NK-92 (cell line): ENCODE data around the gene TRPC4AP.

Experiments used
- DNase-seq: peaks from one replicate; lab custom pipeline; 2025; ENCODE audit not compliant: unreplicated experiment; lab: John Stamatoyannopoulos, UW

The TRPC4AP gene

DNA sequence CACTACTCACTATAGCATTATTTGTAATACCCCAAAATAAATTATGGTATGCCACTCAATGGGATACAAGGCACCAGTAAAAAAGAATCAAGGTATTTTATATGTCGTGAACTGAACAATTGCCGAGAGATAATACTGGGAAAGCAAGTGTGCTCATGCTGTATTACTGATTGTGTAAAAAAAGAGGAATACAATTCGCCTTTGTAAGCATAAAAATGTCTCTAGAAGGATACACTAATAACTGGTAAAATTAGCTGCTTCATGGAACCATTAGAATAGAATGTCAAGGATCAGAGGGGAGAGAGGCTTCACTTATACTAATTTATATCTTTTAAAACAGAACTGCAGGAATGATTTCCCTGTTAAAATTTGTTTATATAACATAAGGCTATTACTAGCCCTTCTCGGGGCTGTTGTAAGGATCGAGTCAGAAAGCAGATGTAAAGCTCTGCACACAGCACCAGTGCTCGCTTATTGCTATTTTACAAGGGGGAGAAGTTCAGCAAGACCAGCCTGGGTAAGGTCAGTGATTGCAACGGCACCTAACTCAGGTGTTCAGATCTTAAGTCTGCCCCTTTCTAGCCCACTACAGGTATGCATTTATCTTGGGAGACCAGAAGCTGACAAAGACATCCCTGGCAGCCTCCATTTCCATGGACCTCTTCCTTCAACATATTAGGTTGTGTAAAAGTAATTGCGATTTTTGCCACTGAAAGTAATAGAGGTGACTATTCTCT lies 75.3 kb downstream of the TRPC4AP start:
- DNase-seq: no peak

DNA sequence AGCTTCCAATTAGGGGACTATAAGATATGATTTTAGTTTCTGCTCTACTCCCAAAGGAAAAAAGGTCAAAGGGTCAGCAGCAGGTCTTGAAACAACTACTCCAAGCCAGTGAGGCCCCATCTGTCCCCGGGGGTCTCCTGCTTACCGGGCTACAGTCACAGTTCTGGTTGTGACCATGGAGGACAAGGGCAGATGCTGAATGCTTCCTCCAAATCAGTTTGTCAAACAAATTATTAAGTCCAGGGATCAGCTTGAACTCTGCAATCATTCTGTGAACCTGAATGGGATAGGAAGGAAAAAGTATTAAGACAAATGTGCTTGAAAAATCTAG lies 76.8 kb downstream of the TRPC4AP start:
- no peak for DNase-seq

DNA sequence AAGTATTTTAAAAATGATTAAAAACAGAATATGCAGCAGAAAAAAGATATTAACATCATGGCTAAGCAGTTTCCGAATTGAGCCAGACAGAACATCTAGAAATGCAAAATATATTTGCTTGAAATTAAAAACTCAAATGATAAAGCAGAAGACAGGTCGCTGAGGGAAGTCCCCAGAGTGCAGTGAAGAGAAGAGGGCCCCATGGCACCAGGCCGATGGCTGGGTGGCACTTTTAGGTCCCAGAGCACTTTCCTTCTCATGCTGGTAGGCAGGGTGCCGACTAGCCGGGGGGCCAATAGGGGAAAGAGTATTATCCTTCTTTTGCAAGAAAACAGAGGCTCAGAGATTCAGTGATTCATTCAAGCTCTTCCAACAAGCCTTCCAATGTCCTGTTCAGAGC lies 78.1 kb downstream of the TRPC4AP start:
- DNase-seq: no peak

DNA sequence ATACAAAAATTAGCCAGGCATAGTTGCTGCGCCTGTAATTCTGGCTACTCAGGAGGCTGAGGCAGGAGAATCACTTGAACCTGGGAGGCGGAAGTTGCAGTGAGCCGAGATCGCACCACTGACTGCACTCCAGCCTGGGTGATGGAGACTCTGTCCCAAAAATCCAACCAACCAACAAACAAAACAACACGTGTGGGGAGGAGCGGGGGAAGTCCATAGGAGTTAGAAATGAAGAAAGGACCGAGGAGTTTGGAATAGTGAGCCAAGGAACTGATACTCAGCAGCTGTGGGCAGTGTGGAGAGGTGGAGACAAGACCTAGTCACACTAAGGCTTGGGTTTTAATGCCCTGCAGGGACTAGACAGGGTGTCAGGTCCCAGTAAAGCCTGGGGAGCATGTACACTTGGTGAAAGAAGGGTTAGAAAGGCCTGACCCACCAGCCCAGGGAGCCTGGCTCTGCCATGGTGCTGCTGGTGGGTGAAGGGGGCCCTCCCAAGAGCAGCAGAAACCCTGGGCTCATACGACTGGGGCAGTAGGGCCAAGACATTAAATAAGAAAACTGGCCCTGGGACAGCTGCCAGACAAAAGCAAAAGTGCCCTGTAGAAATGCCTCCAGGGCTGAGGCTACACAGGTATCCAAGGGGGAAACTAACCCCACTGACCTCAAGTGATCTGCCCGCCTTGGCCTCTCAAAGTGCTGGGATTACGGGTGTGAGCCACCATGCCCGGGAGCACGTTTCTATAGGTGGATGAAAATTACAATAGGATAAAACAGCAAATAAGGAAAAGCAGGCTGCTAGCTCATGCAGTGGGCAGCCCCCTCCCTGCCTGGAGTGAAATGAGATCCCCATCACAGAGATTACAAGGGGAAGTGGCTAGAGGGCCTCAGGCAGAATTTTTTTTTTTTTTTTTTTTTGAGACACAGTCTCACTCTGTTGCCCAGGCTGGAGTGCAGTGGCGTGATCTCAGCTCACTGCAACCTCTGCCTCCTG lies 78.9 kb downstream of the TRPC4AP start:
- DNase-seq: no peak

DNA sequence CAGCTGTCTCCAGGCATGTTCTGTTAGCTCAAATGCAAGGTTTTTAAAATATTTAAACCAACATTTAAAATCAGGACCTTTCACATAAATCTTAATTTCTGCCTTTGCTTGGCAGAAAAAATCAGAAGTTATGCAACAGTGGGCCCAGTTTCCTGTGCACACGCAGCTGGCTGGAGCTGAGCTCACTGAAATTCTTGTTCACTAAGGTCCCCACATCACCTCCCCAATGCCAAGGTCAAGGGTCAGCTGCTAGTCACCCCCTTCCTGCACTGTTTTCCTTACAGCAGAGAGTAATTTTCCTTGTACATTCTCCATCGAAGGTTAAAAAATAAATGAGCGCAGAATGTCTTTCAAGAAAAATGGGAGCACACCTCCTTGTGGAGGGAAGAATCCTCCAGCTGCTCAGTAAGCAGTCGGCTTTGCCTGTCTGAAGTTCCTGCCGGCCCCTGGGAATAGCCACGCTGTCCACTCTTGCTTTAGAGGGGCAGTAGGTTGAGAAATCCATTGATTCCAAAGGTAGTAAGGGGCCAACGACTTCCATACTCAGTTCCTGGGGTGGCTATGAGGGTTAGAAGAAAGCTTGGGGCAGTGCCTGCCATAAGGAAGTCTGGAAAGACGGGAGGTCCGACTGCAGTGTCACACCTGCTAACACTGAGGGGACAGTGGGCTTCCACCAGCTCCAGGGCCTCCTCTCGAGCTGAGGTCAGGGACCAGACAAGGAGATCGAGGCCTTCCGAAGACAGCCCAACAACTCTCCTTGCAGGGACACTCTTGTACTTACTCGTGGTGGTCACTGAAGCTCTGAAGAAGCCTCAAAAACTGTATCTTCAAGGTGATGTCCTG lies 80.2 kb downstream of the TRPC4AP start:
- no peak for DNase-seq

DNA sequence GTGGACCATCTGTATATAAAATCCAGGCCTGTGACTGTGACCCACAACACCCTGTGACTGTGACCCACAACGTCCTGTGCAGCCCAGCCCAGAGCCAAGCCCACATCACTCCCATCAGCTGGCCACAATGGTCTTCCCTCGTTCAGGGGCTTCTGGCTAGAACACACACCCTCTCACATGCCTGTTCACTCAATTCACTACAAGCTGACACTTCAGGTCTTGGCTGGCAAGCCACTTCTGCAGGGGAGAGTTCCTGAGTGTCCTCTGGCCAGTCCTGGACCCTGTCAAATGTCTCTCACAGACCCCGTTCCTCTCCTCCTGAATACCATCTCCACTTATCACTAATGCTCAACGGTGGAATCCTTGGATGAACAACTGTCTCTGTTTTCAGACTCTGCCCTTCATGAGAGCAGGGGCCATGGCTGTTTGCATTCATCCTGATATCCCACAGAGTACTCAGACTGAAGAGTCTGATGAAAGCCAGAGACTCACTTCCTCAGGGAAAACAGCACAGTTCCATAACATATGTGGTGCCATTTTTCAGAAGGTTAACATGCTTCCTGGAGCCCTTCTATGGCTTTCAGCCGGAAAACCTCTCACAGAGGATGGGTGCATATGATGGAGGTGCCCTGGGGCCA lies 80.9 kb downstream of the TRPC4AP start:
- no peak for DNase-seq

DNA sequence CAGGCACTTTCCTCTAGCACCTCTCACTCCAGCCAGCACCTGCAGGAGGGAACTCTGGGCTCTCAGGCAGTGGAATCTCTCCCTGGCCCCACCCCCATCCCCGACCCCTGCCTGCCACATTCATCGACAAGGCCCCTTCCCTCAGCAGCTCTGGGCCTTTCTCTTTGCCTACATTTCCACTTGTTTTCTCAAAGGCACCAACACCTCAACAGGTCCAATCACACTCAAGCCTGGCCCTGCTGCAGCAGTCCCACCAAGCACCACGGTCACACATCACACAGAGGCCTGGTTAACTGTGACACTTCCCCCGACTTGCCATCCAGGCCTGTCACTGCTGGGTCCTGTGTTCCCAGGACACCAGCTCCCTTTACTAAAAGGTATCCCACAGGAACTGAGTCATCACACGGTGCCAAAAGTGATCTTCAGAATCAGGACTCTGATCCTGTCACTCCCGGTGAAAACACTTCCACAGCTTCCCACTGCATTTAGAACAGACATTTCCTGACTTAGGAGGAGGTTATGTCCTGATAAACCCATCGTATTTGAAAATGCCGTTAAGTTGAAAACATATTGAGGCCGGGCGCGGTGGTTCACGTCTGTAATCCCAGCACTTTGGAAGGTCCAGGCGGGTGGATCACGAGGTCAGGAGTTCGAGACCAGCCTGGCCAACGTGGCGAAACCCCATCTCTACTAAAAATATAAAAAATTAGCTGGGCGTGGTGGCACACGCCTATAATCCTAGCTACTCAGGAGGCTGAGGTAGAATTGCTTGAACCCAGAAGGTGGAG lies 82.0 kb downstream of the TRPC4AP start:
- DNase-seq: no peak

DNA sequence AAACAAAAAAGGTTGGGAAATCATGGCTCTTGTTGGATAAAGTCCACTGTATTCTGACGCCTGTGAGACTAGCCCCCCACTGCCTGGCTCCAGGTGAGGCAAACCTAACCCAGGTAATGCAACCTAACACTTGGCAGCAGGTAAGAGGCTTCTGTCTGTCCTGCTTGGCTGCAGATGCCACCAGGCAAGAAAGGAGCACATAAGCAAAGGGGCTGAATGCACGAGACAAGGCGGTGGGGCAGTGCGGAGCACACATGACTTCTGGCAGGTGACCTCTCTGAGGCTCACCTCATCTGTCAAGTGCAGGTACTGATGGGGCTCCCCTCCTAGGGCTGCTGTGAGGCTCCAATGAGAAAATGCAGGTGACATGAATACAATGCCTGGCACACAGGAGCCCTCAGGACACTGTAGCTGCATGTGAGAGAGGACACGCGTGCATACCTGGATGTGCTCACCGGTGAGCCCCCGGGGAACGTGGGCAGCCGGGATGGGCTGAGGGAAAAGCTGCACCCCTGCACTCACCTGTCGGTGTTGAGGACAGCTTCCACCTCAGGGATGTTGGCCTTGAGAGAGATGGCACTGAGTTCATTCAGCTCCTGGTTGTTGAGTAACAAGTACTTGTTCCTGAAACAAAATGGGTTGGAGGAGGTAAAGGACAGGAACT lies 82.8 kb downstream of the TRPC4AP start:
- DNase-seq: no peak

DNA sequence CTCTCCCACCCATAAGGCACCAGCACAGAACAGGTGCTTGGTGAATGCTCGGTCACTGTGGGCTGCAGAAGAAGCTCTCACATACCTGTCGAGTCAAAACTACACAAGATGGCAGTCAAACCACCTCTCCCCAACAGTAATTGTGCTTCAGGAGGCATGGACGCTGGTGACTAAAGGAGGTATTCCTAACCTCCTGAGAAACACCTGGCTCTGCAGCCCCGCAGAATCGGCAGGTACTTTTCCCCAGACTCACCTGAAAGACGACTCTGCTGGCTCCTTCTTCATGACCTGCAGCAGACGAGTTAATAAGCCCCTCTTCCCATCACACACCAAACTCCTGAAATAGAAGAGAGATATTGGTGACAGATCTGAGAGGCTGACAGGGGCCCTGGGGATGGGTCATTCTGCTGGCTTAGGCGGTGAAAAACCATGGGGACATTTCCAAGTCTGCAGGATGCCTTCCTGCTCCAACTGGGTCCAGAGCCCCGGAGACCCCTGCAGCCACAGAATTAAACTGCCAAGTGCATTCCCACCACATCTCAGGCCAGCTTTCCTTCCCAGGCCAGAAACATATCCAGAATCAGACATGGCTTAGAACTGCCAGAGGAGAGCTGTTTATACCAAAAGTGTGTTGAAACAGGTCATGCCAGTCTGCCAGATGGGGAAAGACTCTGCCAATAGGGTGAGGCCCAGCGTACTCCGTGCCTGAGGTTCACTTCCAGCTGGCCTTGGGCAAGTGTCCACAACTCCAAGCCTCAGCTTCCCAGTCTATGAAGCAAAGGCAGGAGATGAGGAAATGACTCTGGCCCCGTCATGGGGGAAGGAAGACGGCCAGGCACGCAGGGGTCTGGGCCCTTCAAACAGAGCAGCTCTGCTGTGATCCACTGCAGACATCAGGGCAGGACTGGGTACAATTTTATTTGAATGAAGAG lies 83.9 kb downstream of the TRPC4AP start:
- no peak for DNase-seq

DNA sequence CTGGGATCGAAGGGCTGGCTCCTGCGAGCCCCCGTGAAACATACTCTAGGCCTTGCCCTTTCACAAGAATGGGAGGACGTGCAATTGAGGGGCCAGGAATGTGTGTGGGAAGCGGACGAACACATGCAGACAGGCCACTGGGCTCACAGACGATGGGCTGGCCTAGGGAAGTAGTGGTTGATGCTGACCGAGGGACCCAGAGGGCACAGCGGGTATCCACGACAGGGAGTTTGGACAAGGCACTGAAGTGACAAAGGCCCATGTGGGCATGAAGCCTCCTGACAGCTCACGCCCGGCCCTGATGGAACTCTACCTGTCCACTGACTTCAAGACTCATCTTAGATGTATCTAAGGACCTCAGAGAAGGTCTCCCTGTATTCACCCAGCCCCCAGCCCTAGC lies 84.7 kb downstream of the TRPC4AP start:
- DNase-seq: no peak

DNA sequence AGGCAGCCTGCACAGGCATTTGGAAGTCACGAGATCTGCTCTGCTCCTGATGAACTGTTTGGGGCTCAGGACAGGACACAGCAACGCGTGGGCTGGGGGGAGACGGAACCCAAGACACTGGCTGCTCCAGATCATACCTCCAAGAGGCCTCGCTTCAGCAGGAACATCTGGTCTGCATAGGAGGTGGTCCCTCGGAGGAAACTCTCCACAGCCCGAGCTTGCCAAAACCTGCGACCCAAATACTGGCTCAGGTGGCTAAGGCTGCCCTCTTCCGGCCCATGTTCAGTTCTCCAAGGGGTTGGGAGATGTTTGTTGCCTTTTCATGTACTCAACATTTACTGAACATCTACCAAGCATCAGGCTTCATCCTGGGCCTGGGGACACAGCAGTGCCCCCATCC lies 85.2 kb downstream of the TRPC4AP start:
- no peak for DNase-seq

DNA sequence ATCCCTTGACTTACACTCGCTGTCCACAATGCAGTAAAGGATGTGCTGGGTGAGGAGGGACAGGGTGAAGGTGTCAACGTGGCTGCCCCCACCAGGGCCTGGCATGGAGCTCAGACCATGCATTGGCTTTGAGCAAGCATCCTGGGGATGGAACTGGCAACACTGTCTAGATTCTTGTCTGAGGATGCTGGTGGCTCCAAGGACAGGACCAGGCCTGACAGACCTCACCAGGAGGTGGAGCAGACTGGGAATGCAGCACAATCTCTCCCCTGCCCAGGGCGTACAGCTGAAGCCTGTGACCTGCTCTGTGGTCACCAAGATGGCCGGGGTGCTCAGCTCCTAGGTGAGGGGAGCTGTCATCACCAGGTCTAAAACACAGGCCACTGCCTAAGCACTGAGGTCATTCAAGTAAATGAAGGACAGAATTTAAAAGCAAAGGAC lies 86.1 kb downstream of the TRPC4AP start:
- no peak for DNase-seq

DNA sequence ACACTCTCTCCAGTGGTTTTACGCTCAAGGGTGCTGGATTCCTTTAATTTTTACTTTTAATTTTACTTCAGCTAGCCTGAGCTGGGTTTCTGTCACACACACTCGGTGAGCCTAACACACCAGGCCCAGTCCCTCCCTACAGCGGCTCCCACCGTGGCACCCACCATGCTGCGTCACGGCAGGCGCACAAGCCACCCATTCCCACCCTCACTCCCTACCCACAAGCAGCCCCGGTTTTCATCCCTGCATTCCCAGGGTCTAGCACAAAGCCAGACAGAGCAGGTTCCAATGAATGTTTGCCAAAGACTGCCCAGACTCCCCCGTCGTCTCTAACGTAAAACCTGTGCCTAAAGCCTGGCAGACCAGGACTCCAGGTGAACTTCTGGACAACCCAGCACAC lies 86.6 kb downstream of the TRPC4AP start:
- no peak for DNase-seq

DNA sequence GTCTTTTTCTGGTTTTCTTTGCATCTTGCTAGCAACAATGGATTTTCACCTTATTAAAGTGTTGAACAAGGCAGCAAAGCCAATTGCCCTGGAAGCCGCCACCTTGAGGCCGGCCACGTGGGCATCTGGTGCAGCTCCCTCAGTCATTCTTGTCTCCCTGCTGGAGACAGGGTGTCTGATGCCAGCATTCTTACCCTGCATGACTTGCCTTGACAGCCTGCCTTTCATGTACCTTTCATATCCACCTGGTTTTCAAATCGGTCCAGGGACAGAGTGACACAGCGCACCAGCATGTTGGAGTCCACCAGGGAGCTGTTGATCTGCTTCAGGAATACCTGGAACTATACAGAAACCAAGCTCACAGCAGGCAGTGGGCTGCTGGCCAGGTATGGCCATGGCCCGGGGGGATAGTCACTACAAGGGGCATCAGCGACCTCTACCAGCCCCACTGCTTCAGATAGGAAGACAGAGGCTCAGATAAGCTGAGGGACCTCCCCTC lies 87.1 kb downstream of the TRPC4AP start:
- DNase-seq: no peak

DNA sequence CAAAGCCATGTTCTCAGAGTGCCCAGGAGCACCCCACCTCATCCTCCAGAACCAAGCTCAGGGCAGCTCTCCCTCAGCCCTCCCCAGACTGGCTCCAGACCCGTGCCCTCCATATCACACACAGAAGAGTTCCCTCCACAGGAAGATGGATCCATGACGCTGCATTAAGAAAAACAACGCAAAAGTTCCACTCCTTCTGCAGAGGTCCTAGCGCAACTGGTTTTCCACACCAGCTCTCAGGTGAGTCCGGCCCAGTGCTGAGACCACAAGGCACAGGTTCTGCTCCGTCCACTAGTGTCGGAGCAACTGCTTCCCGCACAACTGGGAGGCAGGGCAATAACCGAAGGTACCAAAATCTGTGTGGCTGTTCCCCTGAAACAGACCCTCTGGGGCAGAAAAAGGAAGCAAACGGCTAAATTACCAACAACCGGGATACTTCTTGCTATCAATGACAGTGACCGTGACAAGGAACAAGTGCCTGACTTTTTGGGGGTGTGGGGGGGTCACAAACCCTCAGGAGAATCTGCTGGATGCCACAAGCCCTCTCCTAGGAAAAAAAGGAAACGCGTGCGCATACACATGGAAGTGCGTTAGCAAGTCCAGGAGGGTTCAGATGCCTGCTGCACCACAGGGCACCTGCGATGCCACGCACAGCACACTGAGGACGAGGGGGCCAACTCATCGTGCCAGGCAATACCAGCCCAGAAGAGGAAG lies 87.7 kb downstream of the TRPC4AP start:
- DNase-seq: no peak

DNA sequence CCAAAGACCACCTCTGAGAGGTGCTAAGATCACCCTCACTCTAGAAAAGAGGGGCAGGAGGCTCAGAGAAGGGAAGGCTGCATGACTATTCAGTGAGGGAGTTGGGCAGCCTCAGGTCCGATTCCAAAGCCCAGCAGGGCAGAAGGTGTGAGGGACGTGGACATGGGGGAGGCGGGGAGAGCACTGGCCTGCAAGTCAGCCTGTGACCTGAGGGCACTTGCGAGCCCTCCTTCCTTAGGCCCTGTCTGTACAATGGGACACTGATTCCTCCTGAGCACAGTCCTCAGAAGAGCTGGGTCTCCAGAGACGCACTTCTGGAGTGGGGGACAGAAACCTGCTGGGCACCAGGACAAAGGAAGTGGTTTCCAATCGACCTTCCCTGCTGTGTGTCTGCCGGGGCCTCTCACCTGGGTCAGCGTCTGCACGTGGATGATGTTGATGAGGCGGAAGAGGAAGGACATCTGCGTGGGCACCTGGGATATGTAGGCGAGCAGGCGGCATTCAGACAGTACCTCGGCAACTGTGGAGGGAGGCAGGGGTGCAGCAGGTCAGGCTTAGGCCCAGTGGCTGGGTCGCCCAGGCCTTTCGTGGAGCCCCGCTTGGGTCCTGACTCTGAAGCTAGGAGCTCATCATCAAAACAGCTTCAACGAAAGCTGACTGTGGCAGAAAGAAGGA lies 88.4 kb downstream of the TRPC4AP start:
- no peak for DNase-seq
